GM21381 (cell line): ENCODE results near the gene HSDL1.
A peak's percentile ranks its signal among the peaks of the same experiment; 100 is the strongest.

ENCODE experiments used
- ATAC-seq: cut with Tn5 transposase; IDR thresholded peaks from one replicate; pipeline ENCODE4 v1.9.1; 2021; ENCODE audit warnings: mild to moderate bottlenecking, moderate library complexity; ENCODE audit not compliant: unreplicated experiment

The HSDL1 gene

DNA sequence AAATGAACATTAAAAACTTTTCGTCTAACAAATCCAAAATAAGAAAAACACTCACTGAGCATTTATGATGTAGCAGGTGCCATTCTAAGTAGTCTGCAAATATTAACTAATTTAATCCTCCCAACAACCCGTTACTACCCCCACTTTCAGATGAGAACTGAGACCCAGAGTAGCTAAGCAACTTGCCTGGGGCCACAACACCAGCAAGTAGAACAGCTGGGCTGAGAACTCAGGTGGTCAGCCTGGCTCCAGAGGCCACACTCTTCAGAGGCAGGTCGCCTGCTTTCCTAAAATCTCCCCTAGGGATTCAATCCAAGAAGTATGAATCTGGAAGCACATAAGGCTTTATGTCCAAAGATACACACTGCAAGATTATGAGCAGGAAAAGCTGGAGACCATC lies 34.5 kb downstream of the HSDL1 start:
- no peak for ATAC-seq

DNA sequence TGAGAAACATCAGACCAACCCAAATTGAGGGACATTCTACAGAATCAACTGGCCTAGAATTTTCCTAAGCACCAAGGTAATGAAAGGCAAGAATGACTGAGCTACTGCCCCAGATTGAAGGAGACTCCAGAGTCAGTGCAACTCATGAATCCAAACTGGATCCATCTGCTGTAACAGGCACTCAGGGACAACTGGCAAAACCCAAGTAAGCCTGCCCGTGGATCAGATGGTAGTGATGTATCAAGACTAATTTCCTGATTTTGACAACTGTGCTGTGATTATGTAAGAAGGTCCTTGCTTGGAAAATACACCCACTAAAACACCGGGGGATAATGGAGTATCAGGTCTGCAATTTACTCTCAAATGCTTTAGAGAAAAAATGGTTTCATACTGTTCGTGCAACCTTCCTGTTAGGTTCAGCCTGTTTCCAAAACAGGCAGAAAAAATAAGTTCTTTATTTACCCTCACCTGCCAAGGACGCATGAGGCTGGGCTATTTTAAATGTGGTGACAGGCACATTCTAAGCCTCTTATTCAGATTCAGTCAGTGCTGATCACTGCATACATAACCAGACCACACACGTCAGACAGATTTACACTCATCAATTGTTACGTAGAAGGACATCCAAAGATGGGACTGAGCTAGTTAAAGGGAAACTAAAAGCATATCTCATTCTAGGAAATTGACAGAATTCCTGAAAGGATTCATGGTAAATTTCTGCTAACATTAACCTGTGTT lies 35.2 kb downstream of the HSDL1 start:
- ATAC-seq, result no peak

DNA sequence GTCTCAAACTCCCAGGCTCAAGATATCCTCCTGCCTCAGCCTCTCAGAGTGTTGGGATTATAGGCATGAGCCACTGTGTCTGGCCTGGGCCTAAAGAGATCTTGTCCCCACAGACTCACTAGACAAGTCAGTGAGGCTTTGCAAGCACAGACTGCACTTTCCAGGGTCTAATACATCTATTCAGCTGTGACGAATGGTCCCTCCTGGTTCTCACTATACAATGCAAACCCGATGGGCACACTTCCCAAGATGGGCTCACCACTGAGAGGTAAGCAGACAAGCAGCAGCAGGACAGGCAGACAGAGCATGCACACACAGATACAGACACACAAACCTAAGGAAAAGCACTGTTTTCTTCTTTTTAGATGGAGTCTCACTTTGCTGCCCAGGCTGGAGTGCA lies 37.1 kb downstream of the HSDL1 start:
- no peak for ATAC-seq

DNA sequence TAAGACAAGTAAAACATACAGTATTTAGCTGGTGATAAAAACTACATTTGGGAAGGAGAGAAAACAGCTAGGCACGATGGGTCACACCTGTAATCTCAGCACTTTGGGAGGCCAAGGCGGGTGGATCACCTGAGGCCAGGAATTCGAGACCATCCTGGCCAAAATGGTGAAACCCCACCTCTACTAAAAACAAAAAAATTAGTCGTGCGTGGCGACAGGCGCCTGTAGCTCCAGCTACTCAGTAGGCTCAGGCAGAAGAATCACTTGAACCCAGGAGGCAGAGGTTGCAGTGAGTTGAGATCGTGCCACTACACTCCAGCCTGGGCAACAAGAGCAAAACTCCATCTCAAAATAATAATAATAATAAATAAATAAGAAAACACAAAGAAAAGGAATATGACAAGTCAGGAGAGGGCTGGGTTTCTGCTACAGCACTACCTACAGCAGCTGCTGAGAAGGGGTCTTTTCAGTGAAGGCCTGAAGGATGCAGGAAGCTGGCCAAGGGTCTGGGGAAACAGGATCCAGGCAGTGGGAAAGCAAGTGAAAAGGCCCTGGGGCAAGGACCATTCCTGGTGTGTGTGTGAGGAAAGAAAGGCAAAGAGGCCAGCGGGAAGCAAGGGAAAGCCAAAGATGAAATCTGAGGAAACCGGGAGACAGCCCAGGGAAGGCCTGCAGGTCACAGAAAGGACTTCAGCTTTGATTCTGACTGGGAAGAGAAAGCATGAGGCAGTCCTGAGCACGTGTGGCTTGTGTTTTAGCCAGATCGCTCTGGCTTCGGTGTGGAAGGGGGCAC lies 38.8 kb downstream of the HSDL1 start:
- ATAC-seq, result no peak

DNA sequence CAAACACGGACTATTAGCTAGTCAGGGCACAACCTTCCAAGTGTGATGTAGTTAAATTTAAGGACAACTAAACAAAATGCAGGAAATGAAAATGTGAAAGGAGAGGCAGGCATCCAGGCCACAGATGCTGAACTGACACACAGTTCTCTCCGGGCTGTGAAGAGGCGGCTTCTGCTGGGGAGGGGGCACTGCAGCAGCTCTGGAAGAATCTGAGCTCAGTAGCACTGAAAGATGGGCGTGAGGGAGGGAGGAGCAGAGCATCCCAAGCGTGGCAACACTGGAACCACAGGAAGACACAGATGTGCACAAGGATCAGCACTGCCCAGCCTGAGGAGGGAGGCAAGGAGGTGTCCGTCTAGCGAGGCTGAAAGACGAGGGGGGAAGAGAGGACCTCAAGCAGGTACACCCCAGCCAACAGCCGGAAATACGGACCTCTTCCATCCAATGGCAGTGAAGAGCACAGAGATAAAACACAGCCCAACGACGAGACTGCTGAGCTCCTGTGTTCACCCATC lies 39.6 kb downstream of the HSDL1 start:
- ATAC-seq, result no peak

DNA sequence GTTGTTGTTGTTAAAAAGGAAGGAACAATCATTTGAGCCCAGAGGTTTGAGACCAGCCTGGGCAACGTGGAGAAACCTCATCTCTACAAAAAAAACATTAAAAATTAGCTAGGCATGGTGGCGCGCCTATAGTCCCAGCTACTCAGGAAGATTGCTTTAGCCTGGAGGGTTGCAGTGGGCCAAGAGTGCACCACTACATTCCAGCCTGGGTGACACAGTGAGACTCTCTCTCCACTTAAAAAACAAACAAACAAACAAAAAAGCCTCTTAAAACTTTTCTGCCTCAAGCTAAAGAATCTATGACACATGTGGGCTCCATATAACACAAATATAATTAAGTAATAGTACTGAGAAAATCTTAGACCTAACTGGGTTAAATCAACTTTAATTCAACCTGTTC lies 40.7 kb downstream of the HSDL1 start:
- ATAC-seq, result no peak

DNA sequence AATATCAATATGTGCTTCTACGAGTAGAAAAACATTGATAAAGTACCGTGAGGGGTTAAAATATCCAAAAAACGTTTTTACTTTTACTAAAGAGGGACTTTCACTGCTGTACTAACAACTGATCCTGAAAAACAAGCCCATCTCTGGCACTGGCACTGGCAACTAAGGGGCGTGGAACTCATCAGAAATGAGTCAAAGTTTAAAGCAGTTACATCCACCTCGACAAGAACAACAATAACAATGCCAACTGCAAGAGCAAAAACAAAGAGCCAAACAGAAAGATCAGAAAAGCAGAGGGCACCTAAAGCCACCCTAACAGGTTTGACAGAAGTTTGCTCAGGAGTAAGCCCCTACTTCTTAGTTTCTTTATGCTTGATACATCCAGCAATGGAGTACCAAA lies 41.3 kb downstream of the HSDL1 start:
- no peak for ATAC-seq

DNA sequence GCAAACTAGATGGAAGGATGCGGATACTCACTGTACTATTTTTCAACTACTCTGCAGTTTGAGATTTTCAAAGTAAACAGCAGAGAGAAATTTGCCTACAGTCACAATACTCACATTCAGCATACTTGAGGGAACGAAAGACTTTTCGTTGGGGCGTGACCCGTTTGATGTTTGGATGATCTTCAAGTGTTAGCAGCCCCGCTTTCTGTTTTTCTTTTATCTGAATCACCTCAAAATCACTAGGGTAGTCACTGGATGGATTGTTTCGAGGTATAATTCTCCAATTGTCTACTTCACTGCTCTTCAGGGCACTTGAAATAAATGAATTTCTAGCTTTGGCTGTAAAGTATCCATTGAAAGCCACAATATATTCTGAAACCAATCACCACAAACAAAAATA lies 46.0 kb downstream of the HSDL1 start:
- ATAC-seq, result no peak

DNA sequence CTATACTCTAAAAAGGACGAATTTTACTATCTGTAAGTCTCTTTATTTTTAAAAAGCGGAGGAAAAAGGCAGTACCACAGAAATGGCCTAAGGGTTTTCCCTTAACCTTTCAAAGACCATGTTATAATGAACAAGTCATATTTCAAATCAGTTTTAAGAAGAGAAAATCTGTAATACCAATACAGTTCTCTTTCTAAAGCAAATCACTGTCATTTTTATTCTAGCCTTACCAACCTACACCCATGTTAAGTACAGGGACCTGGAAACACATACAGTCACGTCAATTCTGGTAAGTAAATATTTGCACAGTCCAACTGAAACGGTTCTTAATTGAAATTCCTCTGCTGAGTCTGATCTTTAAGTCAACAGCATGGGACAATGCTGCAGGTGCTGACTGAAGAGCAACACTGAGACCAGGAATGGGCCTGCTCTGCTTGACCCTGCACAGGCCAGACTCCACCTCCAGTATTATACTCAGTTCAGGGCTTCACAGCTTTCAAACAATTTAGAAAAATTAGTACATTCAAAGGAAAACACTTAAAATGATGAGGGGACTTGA lies 48.5 kb downstream of the HSDL1 start:
- ATAC-seq, result no peak

DNA sequence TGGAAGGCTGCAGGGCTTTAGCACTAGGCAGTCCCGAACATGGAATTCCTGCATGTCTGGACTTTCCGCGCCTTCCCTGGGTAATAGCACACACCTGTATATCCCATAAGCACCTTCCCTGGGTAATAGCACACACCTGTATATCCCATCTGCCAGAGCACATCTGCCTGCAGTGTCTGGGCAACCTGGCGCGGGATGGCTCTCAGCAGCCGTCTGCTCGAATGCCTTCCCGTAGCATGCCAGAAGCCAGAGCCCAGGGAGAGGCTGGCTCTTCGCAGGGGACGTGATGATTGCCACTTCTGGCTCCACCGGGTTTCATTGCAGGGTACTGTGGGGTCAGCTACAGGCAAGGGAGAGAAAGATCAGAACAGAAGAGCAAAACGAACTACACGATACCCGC lies 49.5 kb downstream of the HSDL1 start:
- no peak for ATAC-seq

DNA sequence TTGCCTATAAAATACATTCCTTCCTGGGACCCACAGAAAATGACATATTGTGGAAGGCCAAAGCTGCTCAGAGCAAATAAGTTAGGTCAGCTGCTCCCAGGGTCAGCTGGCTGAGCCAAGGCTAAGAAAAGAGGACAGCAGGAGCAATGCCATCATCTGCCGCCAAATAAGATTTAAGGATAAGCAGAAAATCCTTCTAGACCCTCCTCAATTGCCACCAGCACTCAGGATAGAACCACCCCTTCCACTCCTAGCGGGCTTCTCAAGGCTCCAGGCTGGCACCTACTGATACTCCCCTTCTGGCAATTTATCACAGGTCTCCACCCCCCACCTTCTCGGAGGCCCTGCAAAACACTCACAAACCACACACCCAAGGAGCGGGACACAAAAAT lies 51.1 kb downstream of the HSDL1 start:
- ATAC-seq, result no peak

DNA sequence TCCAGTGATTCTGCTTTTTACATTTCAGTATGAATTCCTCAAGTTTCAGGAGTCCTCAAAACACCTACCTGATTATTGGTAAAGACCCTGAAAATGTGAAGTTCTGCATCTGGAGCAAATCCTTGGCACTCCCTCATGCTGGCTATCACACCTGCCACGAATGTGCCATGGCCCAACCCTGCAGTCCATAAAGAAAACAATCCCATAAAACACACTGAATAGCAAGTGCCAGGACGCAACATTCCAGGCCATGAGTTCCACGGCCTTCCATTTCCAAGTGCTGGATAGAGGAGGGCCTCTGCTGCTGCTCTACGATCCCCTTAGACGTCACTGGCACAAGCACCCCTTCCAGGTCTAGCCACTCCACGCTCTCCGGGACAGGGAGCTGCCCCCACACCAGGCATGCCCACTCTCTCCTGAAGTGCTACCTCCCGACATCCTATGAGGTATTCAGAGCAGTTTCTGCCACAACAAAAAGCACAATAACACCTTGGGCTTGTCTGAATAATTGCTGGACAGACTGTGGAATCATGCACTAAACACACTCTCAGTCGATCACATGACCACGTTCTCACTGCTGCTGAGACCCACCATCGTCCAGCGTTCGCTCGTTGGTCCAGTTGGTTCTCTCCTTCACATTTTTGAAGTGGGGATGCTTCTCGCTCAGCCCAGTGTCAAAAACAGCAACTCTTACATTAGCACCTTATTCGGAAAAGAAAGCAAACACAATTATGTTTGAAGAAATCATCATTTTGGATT lies 51.7 kb downstream of the HSDL1 start:
- no peak for ATAC-seq

DNA sequence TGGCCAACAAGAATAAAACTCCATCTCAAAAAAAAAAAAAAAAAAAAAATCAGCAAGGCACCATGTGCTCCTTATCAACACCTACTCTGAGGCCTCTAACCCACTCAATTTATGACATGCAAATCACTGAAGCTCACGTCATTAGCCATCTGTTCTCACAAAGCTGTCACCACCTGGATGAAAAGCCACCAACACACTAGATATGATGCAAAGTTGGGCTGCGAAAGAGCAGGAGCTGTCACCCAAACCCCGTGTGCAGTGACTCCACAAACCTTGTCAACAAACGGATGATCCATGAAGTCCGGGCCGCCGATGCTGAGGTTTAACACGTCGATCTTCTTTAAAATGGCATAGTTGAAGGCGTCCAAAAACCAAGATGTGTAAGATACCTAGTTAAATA lies 53.5 kb downstream of the HSDL1 start:
- ATAC-seq, result no peak

DNA sequence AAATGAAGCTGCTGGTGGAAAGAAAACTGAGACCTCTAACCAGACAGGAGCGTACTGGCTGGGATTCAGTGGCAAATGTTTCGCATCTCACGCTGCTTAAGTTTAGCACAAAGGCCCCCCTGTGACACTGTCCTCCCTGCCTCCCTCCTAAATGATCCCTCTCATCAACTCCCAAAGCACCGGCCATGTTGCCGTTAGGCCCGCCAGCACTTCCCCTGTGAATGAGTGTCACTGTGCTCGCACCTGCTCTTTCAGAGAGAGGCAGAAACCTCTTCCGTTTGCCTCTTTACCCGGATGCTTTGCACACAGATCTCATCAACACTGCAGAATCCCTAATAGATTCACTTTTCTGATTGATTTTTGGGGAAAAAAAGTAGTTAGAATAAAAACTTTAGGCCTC lies 54.8 kb downstream of the HSDL1 start:
- ATAC-seq, result no peak

DNA sequence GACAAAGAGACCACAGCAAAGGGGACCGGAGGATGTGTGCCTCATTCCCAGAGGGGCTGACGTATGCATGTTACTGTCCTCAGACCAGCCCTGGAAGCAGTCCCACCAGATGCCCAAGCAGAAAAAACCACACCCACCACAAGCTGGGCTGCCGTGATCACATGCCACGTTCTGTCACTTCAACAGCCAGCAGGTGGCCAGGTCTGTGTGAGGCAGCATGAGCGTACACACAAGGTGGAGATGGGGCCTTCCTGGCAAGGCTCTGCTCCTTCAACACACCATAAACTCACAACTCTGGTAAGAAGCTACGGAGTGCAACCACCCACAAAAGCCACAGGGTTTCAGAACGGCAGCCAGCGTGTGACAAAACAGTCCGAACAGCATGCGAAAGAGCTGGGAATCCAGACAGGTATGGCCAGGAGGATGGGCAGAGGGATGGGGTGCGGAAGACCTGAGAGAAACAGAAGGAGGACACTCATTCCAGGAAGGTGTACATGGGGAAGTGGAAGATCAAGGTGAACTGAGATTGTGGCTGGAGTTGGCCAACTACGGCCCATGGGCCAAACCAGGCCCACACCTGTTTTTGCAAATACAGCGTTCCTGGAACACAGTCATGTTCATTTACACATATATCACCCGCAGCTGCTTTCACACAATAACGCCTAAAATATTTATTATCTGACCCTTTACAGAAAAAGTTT lies 56.1 kb downstream of the HSDL1 start:
- ATAC-seq, result peak; percentile 86

DNA sequence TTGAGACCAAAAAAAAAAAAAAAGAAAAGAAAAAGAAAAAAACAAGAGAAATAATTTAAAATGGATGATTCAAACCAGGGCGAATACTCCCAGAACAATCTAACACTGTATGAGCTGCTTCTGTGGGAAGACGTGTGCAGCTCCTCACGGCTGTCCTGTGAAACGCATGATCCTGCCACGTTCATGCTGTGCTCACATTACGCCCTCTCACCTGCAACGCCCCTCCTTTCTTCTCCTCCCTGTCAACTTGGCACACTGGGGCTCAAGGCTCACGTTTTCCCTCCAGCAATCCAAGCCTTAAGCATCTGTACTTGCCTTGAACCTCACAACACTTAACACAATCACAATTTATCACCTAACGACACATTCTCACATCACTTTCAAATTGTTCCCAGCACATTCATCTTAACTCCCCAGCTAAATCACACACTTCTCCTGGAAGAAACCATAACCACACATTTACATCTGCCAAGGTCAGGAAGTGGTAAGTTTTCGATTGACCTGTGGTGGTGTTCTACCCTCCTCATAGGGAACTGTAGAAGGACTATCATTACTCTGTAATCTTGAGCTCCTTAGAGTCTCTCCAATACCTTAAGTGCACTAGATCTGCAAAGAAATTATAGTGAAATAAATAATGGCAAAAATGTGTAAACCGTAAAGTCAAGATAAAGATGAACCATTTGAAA lies 57.4 kb downstream of the HSDL1 start:
- no peak for ATAC-seq

DNA sequence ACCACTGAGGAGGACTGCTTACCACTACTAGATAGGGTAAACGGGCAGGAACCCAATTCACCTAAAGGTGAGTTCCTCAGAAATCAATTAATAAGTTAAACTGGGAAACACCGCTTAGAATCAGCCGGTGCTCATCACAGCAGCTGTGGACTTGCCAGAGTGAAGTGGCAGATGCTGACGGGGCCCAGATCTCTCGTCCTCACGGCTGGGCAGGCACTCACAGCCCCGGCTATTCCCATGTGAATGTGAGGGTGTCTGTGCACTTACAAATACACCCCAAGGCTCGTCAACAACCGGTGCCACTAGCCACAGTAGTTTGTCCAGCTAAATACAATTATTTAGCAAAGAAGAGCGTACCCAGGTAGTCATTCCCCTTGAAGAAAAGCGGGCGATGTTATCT lies 58.0 kb downstream of the HSDL1 start:
- ATAC-seq, result no peak

DNA sequence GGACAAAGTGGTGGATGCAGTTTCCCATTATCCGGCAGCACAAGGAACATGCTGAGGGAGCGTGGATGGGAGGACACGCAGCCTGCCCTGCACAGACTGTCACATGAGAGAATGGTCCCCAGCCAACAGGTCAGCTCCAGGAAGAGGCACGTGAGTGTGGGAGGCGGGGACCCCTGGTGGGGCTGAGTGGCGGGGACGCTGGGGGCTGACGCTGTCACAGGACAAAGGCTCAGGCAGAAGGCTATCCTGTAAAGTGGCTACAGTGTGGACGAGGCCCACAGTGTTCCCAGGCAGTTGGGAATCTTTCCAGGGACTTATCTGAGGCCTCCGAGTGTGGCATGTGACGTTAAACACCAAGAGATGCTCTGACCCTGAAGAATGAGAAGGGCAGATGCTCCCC lies 58.6 kb downstream of the HSDL1 start:
- ATAC-seq, result no peak

DNA sequence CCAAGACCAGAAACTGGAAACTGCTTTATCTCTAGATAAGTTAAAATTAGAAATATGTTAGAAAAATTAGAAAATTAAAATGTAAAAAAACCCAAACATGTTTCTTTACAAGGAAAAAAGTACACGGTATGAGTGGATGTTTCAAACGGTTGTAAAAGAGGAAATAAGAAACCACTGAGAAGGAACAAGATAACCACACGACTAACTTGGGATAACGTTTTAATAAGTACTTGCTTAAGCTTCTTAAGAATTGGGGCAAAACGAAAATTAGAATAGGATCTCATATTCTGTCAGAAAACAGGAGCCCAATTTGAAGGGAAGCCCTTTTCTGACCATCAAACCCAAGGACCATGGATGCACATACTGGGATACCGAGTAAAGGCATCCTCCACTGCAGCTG lies 59.2 kb downstream of the HSDL1 start:
- ATAC-seq, result no peak

DNA sequence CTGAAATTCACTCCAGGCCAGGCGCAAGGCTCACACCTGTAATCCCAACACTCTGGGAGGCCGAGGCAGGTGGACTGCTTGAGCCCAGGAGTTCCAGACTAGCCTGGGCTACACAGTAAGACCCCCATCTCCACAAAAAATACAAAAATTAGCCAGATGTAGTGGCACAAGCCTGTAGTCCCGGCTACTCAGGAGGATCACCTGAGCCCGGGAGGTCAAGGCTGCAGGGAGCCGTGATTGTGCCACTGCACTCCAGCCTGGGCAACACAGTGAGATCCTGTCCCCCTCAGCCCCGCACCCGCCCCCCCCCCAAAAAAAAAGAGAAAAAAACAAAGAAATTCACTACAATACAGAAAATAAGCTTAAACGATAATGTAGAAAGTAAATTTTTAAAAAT lies 59.7 kb downstream of the HSDL1 start:
- no peak for ATAC-seq
